CD4-positive, alpha-beta T cell (primary cell): ENCODE measurements around the gene PHF13. TPM values are rescaled to one million over a fixed set of nuclear protein-coding genes. Genes with fewer than 3 reads are reported as not detected.

ENCODE experiments used
- ATAC-seq: fragments of 200-7000 bp; cut with Tn5 transposase; one replicate; pipeline ENCODE4 v1.10.0; 2022; ENCODE audit warnings: mild to moderate bottlenecking; ENCODE audit not compliant: poor library complexity
- CTCF ChIA-PET: fragments of 350-600 bp; sonication (Branson Sonifier 250); formaldehyde crosslinking; loops from one replicate; lab custom pipeline; 2021; ENCODE audit warnings: antibody characterized with exemption, inconsistent platforms; lab: Charles Lee
- POLR2A ChIA-PET: fragments of 350-600 bp; sonication (Branson Sonifier 250); formaldehyde crosslinking; loops from one replicate; lab custom pipeline; 2021; ENCODE audit warnings: antibody characterized with exemption, inconsistent platforms; lab: Charles Lee
- DNase-seq, 14 experiments: peaks; one replicate each; pipeline ENCODE4 v3.0.0-alpha.2; 2013 to 2020; ENCODE audit warnings: mixed read lengths in 2 of 14
- H3K27ac ChIP-seq, 2 donors: one replicate each; pipeline versions ENCODE4 v1.5.1 to v1.7.0; 2013; ENCODE audit warnings: low read length in 2 of 2, low read depth in 1 of 2, mild to moderate bottlenecking in 1 of 2
- H3K27me3 ChIP-seq, 2 experiments: 1 replicate in 1 of 2; 2 replicates in 1 of 2; pipeline versions ENCODE4 v1.6.1 to v1.7.0; 2013; ENCODE audit warnings: low read length in 2 of 2, control low read depth in 1 of 2, mild to moderate bottlenecking in 1 of 2, moderate library complexity in 1 of 2; ENCODE audit not compliant: insufficient read depth in 2 of 2, control insufficient read depth in 1 of 2
- H3K36me3 ChIP-seq: one replicate; pipeline ENCODE4 v1.6.1; 2013; ENCODE audit warnings: low read length, control low read depth; ENCODE audit not compliant: insufficient read depth
- H3K4me1 ChIP-seq: one replicate; pipeline ENCODE4 v1.6.1; 2013; ENCODE audit warnings: low read length, control low read depth; ENCODE audit not compliant: insufficient read depth
- H3K4me3 ChIP-seq: one replicate; pipeline ENCODE4 v1.5.1; 2013; ENCODE audit warnings: mild to moderate bottlenecking, low read length, moderate library complexity
- H3K9me3 ChIP-seq, 2 experiments: 1 replicate in 1 of 2; 2 replicates in 1 of 2; pipeline versions ENCODE4 v1.6.1 to v1.7.0; 2013; ENCODE audit warnings: low read length in 2 of 2, mild to moderate bottlenecking in 2 of 2, control low read depth in 1 of 2, moderate library complexity in 1 of 2; ENCODE audit not compliant: control insufficient read depth in 1 of 2, insufficient read depth in 1 of 2
- H3K27ac Mint-ChIP-seq: one replicate; pipeline ENCODE4 v1.8.0; 2020; ENCODE audit warnings: mixed read lengths
- H3K27me3 Mint-ChIP-seq: one replicate; pipeline ENCODE4 v1.8.0; 2021; ENCODE audit warnings: mixed read lengths
- H3K36me3 Mint-ChIP-seq: one replicate; pipeline ENCODE4 v1.8.0; 2021; ENCODE audit warnings: low read depth, mixed read lengths
- H3K4me1 Mint-ChIP-seq: one replicate; pipeline ENCODE4 v1.8.0; 2021; ENCODE audit warnings: low read depth, mixed read lengths
- H3K4me3 Mint-ChIP-seq: one replicate; pipeline ENCODE4 v1.8.0; 2020; ENCODE audit warnings: mild to moderate bottlenecking, mixed read lengths
- H3K9me3 Mint-ChIP-seq: one replicate; pipeline ENCODE4 v1.8.0; 2020; ENCODE audit warnings: mixed read lengths
- intact Hi-C, 2 experiments: fragments of 100-400 bp; cut with DNase I in 1 of 2; cut with micrococcal nuclease in 1 of 2; formaldehyde crosslinking; loops; one replicate each; pipeline versions ENCODE4 v1.15.1 to v1.9.0; 2023 to 2025; cut with DNase I, micrococcal nuclease
- total RNA-seq, 174 experiments: library from RNA in 2 of 174; stranded (reverse) in 2 of 174; gene quantifications; one replicate each; pipeline ENCODE4 v1.2.3 and lab custom pipeline; 2021 to 2026
- TF ChIP-seq, protein P1 (sequence below): fragments of 200-600 bp; IDR thresholded peaks from one replicate; pipeline ENCODE4 v1.8.0; 2022; ENCODE audit warnings: antibody characterized with exemption, mild to moderate bottlenecking

PHF13 gene
- total RNA-seq, 2 experiments from 2014 or later: 4.0 to 4.9 TPM

DNA sequence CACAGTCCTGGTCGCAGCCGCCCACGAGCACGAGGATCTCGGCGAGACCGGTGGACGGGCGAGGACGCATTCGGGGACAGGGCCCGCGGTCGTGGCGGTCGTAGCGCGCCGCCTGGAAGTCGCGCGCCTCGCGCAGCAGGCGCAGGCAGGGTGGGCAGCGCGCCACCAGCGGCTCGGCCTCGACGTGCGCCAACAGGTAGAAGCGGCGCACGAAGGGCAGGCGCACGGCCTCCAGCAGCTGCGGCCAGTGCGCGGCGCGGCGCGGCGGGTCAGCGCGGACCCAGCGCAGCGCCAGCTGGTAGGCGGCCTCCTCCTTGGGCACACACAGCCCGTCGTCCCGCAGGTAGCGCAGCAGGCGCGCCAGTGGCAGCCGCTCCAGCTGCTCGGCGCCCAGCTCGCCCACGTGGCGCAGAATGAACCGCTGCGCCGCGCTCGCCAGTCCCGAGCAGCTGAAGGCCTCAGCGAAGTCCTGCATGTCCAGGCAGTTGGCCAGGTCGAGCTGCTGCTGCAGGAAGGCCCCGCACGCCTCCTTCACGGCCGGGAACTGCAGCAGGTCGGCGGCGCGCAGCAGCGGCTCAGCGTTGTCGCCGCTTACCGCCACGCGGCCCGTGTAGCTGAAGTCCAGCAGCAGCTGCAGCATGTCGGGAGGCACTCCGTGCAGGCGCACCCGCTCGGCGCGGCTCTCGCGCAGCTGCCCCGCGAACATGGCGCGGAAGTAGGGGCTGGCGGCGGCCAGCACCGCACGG is 11.4 kb upstream of the PHF13 start:
- peaks cover 38% of the 10 kb centered on the region for H3K4me1 Mint-ChIP-seq
- H3K27ac Mint-ChIP-seq: peak overlapping the region; percentile 100
- Histone ChIP-seq H3K27ac (peak overlapping the region; percentile 77 to 79), H3K27me3 (no peaks in the 10 kb centered on the region), H3K36me3 (peaks cover 19% of the 10 kb centered on the region), H3K9me3 (no peaks in the 10 kb centered on the region), H3K4me1 (peaks cover 61% of the 10 kb centered on the region), H3K4me3 (peak overlapping the region; percentile 95)
- no peaks in the 10 kb centered on the region for H3K27me3 Mint-ChIP-seq
- peak overlapping the region; percentile 100 for H3K4me3 Mint-ChIP-seq
- TF ChIP-seq, protein P1, sequence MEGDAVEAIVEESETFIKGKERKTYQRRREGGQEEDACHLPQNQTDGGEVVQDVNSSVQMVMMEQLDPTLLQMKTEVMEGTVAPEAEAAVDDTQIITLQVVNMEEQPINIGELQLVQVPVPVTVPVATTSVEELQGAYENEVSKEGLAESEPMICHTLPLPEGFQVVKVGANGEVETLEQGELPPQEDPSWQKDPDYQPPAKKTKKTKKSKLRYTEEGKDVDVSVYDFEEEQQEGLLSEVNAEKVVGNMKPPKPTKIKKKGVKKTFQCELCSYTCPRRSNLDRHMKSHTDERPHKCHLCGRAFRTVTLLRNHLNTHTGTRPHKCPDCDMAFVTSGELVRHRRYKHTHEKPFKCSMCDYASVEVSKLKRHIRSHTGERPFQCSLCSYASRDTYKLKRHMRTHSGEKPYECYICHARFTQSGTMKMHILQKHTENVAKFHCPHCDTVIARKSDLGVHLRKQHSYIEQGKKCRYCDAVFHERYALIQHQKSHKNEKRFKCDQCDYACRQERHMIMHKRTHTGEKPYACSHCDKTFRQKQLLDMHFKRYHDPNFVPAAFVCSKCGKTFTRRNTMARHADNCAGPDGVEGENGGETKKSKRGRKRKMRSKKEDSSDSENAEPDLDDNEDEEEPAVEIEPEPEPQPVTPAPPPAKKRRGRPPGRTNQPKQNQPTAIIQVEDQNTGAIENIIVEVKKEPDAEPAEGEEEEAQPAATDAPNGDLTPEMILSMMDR: no peak
- ChIA-PET CTCF (interaction anchor here (1.2 to 5.3 kb wide), 6 partner anchors 10 to 47 kb away, joined by 3 to 22 read pairs (median 5); partner anchors contain the start of genes NOL9, TAS1R1, THAP3 and ZBTB48), POLR2A (interaction anchor here (0.7 to 6.3 kb wide), 20 partner anchors 8 to 403 kb away, joined by 3 to 139 read pairs (median 7); partner anchors contain the start of genes CAMTA1, NOL9, PHF13 and RPL22)
- H3K9me3 Mint-ChIP-seq: no peaks in the 10 kb centered on the region
- intact Hi-C loops: loop anchor here (1.0 to 10.0 kb wide), 5 partner anchors 22 to 47 kb away; partner anchors contain the start of genes NOL9 (in 1 of the 2), TAS1R1 (in 1 of the 2), THAP3 (in 1 of the 2) and ZBTB48 (in 1 of the 2)
- DNase-seq (peak in 8 of 14 experiments; percentile 22 to 64 (median 38)), ATAC-seq (peak; percentile 22)
- H3K36me3 Mint-ChIP-seq: peaks cover 39% of the 10 kb centered on the region

- CTCF ChIA-PET: interaction anchor here (1.0 to 5.3 kb wide), 8 partner anchors 10 to 48 kb away, joined by 3 to 22 read pairs (median 4); partner anchors contain the start of genes NOL9, TAS1R1, THAP3 and ZBTB48
- Mint-ChIP-seq H3K27ac (peak within 1 kb of the TSS; percentile 100), H3K27me3 (no peaks in the 10 kb centered on the region), H3K9me3 (no peaks in the 10 kb centered on the region), H3K4me1 (peaks cover 36% of the 10 kb centered on the region), H3K36me3 (peaks cover 33% of the 10 kb centered on the region), H3K4me3 (peak within 1 kb of the TSS; percentile 100)
- H3K4me3 ChIP-seq: peak within 1 kb of the TSS; percentile 95
- POLR2A ChIA-PET: interaction anchor here (0.7 to 6.3 kb wide), 23 partner anchors 9 to 404 kb away, joined by 3 to 139 read pairs (median 6); partner anchors contain the start of genes ACOT7, CAMTA1, NOL9 and PHF13
- ATAC-seq (peak; percentile 48), DNase-seq (peak; percentile 65 to 93 (median 84))
- intact Hi-C loops: loop anchor here (1.0 to 10.0 kb wide), 7 partner anchors 11 to 99 kb away; partner anchors contain the start of genes PHF13 (in 2 of the 2), DNAJC11 (in 1 of the 2), NOL9 (in 1 of the 2) and TAS1R1 (in 1 of the 2)
- peaks cover 12% of the 10 kb centered on the region for H3K36me3 ChIP-seq
- H3K9me3 ChIP-seq: no peaks in the 10 kb centered on the region
- H3K27me3 ChIP-seq: no peaks in the 10 kb centered on the region
- H3K27ac ChIP-seq: peak within 1 kb of the TSS; percentile 80 to 95
- TF ChIP-seq, protein P1: no peak
- H3K4me1 ChIP-seq: peaks cover 54% of the 10 kb centered on the region
Observed at GRCh38 chr1:6602669-6603237, 10.8 kb upstream of the PHF13 start, which contains the start of gene KLHL21. KLHL21 (minus strand) TSS chr1:6602869; CDS start chr1:6602817, 52 bp downstream.
